Stimulated activated CD8-positive, alpha-beta memory T cell treated with anti-CD3 and anti-CD28 coated beads, Interleukin-12 subunit alpha, Interleukin-12 subunit beta, amount 100 ng/mL, for 24 hours (primary cell): ENCODE data around the gene GPR26.

Experiments used
- DNase-seq: peaks from one replicate; pipeline ENCODE4 v3.0.0-alpha.2; 2020; ENCODE audit errors: extremely low read depth

The GPR26 gene

GRCh38 chr10:123648595-123648994 lies 17.6 kb upstream of the GPR26 start:
- no peak for DNase-seq

- no peak for DNase-seq
Measured at GRCh38 chr10:123649676-123650075, 16.5 kb upstream of the GPR26 start.

- DNase-seq = no peak
Measured at GRCh38 chr10:123651421-123652047, 14.6 kb upstream of the GPR26 start.

- DNase-seq = no peak
Measured at GRCh38 chr10:123655751-123656150, 10.4 kb upstream of the GPR26 start.

GRCh38 chr10:123663522-123663921 lies 2.6 kb upstream of the GPR26 start:
- DNase-seq = no peak

- no peak for DNase-seq
Measured at GRCh38 chr10:123665491-123666286, 466 bp upstream of the GPR26 start.

- no peak for DNase-seq
Measured at GRCh38 chr10:123669886-123670285, 3.7 kb downstream of the GPR26 start.

- DNase-seq = no peak
Measured at GRCh38 chr10:123673198-123673597, 7.0 kb downstream of the GPR26 start.

- DNase-seq = no peak
Measured at GRCh38 chr10:123674741-123675140, 8.6 kb downstream of the GPR26 start.

GRCh38 chr10:123675811-123676210 lies 9.7 kb downstream of the GPR26 start:
- DNase-seq = no peak

GRCh38 chr10:123677556-123677955 lies 11.4 kb downstream of the GPR26 start:
- DNase-seq = no peak

- no peak for DNase-seq
Measured at GRCh38 chr10:123678376-123678775, 12.2 kb downstream of the GPR26 start.

- no peak for DNase-seq
Measured at GRCh38 chr10:123681285-123681684, 15.1 kb downstream of the GPR26 start.

GRCh38 chr10:123682477-123682876 lies 16.3 kb downstream of the GPR26 start:
- DNase-seq = no peak

- DNase-seq = no peak
Measured at GRCh38 chr10:123683459-123683858, 17.3 kb downstream of the GPR26 start.

- no peak for DNase-seq
Measured at GRCh38 chr10:123683865-123684264, 17.7 kb downstream of the GPR26 start.

- DNase-seq = no peak
Measured at GRCh38 chr10:123685260-123685659, 19.1 kb downstream of the GPR26 start.

GRCh38 chr10:123687758-123688157 lies 21.6 kb downstream of the GPR26 start:
- DNase-seq = no peak

GRCh38 chr10:123689880-123690279 lies 23.7 kb downstream of the GPR26 start:
- no peak for DNase-seq

GRCh38 chr10:123703195-123703790 lies 37.1 kb downstream of the GPR26 start:
- DNase-seq = no peak

GRCh38 chr10:123704076-123704475 lies 37.9 kb downstream of the GPR26 start:
- no peak for DNase-seq

GRCh38 chr10:123704812-123705211 lies 38.7 kb downstream of the GPR26 start:
- DNase-seq = no peak

GRCh38 chr10:123706236-123706635 lies 40.1 kb downstream of the GPR26 start:
- DNase-seq = no peak
